OCI-LY1 (cell line): ENCODE results near the gene PGBD5.

Source experiments
- EZH2 ChIP-seq: fragments of 200-600 bp; sonication (generic), shearing (Covaris generic); IDR thresholded peaks from 2 replicates; pipeline ENCODE4 v1.8.0; 2017; ENCODE audit warnings: borderline replicate concordance, mixed run types, mild to moderate bottlenecking, antibody characterized with exemption, low read length, moderate library complexity, mixed read lengths
- TF ChIP-seq, protein P1 (sequence below): fragments of 200-600 bp; sonication (generic), shearing (Covaris generic); IDR thresholded peaks from 2 replicates; pipeline ENCODE4 v1.5.1; 2017; ENCODE audit warnings: mild to moderate bottlenecking, antibody characterized with exemption, low read length, moderate library complexity, mixed read lengths

DNA sequence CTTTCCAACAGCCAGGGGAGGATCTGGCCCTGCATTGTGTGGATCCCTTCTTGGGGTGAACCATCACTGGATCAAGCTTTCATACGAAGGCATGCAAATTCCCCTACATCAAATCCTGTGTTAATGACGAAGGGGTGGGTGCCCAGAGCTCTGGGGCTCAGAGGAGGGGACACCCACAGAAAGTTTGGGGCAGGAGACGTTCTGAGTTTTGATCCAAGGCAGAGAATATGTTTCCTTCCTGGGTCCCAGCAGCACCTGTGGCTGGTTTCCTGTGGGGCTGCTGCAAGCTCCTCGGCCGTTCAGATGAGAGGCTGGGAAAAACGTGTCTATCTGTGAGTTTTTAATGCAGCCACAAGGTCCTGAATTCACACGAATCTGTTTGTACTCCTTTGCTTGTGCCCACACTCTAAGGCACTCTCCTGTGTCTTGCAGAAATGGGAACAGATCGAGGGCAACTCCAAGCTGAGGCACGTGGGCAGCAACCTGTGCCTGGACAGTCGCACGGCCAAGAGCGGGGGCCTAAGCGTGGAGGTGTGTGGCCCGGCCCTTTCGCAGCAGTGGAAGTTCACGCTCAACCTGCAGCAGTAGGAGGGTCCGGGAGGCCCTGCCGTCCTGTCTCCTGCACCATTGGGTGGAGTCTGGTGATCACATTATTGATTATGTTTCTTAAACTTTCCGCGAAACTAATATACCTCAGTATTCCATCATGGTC lies 147.1 kb downstream of the PGBD5 start:
- TF ChIP-seq, protein P1, sequence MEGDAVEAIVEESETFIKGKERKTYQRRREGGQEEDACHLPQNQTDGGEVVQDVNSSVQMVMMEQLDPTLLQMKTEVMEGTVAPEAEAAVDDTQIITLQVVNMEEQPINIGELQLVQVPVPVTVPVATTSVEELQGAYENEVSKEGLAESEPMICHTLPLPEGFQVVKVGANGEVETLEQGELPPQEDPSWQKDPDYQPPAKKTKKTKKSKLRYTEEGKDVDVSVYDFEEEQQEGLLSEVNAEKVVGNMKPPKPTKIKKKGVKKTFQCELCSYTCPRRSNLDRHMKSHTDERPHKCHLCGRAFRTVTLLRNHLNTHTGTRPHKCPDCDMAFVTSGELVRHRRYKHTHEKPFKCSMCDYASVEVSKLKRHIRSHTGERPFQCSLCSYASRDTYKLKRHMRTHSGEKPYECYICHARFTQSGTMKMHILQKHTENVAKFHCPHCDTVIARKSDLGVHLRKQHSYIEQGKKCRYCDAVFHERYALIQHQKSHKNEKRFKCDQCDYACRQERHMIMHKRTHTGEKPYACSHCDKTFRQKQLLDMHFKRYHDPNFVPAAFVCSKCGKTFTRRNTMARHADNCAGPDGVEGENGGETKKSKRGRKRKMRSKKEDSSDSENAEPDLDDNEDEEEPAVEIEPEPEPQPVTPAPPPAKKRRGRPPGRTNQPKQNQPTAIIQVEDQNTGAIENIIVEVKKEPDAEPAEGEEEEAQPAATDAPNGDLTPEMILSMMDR, result no peak
- no peak for TF ChIP-seq EZH2
